ENCODE results near the gene EHMT1.
A peak's percentile ranks its signal among the peaks of the same experiment; 100 is the strongest.
"Not testable (repeated sequence)": the region's sequence is repeated elsewhere in the genome, so short reads cannot be mapped to it uniquely, and the experiment has no call there.

Gene EHMT1

GRCh38 chr9:137719194-137719593, 100.4 kb downstream of the EHMT1 start:
- TF ChIP-seq TAF1 (IDR thresholded peaks at IDR 0.05; ENCODE audit: borderline replicate concordance, low read depth, low read length): no peak
- TF ChIP-seq POLR2A (IDR thresholded peaks at IDR 0.05; ENCODE audit: low read depth, low read length): no peak
- TF ChIP-seq POLR2AphosphoS5 (IDR thresholded peaks at IDR 0.05; ENCODE audit: low read depth, low read length): no peak
- DNase-seq (ENCODE audit: insufficient read length) (no peak), FAIRE-seq (no peak)

DNA sequence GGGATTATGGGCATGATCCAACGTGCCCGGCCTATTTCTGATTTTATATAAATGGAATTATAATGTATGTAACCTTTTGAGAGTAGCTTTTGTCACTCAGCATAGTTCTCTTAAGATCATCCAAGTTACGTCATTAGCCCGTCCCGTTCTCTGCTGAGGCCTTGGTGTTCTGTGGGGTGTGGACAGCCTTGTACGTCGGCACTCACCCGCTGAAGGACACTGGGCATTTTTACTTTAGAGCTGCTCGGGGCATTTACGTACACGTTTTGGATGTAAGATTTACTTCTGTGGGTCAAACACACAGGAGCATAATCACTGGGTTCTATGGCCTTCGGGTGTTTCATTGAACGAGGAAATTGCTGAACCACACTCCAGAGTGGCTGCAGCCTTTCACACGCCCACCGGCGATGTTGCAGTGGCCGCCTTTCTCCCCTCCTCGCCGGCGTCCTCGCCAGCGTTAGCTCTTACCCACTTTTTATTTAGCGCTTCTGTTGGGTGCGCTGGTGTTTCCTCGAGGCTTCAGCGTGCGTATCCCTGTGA, 101.8 kb downstream of the EHMT1 start:
- FAIRE-seq (no peak), DNase-seq (ENCODE audit: insufficient read length) (no peak)
- no peak for TF ChIP-seq POLR2AphosphoS5 (IDR thresholded peaks at IDR 0.05; ENCODE audit: low read depth, low read length)
- TF ChIP-seq POLR2A (IDR thresholded peaks at IDR 0.05; ENCODE audit: low read depth, low read length): no peak
- TF ChIP-seq TAF1 (IDR thresholded peaks at IDR 0.05; ENCODE audit: borderline replicate concordance, low read depth, low read length): no peak

DNA sequence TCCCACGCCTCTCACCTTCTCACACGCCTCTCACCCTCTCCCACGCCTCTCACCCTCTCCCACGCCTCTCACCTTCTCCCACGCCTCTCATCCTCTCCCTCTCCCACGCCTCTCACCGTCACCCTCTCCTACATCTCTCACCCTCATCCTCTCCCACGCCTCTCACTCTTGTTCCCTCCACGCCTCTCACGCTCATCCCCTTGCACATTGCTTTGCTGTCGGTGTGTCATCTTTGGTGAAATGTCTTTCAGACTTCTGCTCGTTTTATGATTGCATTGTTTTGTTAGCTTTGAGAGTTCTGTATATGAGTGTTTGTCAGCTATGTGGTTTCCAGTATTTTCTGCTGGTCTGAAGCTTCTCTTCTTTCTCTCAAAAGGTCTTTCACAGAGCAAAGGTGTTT, 102.7 kb downstream of the EHMT1 start:
- FAIRE-seq: no peak
- TF ChIP-seq POLR2A (IDR thresholded peaks at IDR 0.05; ENCODE audit: low read depth, low read length) (no peak), TAF1 (IDR thresholded peaks at IDR 0.05; ENCODE audit: borderline replicate concordance, low read depth, low read length) (no peak), POLR2AphosphoS5 (IDR thresholded peaks at IDR 0.05; ENCODE audit: low read depth, low read length) (no peak)

DNA sequence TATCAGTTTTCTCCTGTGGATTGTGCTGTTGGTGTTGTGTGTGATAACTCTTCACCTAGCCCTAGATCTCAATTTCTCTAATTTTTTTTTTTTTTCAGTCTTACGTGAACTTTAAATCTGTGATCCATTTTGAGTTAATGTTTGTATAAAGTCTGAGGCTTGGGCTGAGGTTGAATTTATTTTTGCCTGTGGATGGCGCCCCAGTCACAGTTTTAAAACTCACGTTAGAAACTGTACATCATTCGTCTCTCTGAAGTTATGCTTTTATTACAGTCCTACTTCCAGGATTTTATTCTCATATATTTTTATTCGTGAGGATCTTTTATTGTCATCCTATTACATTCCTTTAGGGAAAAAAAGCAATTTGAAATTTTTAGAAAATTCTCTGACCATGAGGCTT, 103.1 kb downstream of the EHMT1 start:
- no peak for DNase-seq (ENCODE audit: insufficient read length)
- FAIRE-seq: no peak
- TF ChIP-seq POLR2AphosphoS5 (IDR thresholded peaks at IDR 0.05; ENCODE audit: low read depth, low read length) (no peak), POLR2A (IDR thresholded peaks at IDR 0.05; ENCODE audit: low read depth, low read length) (no peak), TAF1 (IDR thresholded peaks at IDR 0.05; ENCODE audit: borderline replicate concordance, low read depth, low read length) (no peak)

More for the DNA sequence above, 102.7 kb downstream of the EHMT1 start:
- no peak for DNase-seq (ENCODE audit: insufficient read length)

DNA sequence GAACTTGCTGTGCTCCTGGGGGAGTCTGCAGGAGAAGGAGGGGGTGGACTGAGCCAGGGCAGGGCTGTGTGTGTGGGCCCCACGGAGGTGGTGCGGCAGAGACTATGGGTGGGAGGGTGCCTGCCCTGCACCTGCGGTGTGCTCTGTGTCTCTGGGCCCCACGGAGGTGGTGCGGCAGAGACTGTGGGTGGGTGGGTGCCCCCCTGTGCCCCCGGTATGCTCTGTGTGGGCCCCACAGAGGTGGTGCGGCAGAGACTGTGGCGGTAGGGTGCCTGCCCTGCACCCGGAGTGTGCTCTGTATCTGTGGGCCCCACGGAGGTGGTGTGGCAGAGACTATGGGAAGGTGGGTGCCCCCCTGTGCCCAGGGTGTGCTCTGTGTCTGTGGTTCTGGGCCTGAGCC, 103.7 kb downstream of the EHMT1 start:
- FAIRE-seq: no peak
- DNase-seq (ENCODE audit: insufficient read length): no peak
- TF ChIP-seq TAF1 (IDR thresholded peaks at IDR 0.05; ENCODE audit: borderline replicate concordance, low read depth, low read length): no peak
- no peak for TF ChIP-seq POLR2A (IDR thresholded peaks at IDR 0.05; ENCODE audit: low read depth, low read length)
- TF ChIP-seq POLR2AphosphoS5 (IDR thresholded peaks at IDR 0.05; ENCODE audit: low read depth, low read length): no peak

GRCh38 chr9:137723356-137723755, 104.6 kb downstream of the EHMT1 start:
- not testable (repeated sequence) for DNase-seq (ENCODE audit: insufficient read length)
- FAIRE-seq: peak; percentile 21

DNA sequence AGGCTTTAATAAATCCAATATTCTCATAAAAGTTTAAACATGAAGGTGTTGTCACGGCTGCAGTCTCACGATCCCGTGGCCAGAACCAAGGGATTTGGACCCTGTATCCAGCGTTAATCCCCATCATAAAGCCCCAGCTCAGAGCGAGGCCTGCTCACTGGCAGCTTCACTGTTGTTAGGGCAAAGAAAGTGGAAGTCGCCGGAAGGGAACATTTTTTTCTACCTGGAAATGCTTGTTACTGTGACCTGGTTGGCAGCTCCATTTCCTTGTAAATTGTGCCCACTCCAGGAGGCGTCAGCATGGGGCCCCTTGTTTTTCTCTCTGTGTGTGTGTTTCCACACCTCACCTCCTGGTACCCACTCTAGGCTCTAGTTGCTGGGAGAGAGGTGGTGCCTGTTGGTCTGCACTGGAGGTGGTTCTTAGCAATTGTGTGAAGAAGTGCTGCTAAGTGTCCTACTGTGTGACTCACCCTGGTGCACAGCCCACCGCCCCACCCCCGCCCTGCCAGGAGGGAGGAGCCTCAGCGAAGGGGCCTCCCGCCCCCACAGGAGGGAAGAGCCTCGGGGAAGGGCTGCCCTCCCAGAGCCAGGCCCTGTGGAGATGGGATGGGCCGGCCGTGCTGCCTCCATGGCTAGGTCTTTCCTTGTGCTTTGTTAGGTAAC, 105.1 kb downstream of the EHMT1 start:
- DNase-seq (ENCODE audit: insufficient read length): no peak
- no peak for FAIRE-seq
- TF ChIP-seq TAF1 (IDR thresholded peaks at IDR 0.05; ENCODE audit: borderline replicate concordance, low read depth, low read length) (no peak), POLR2A (IDR thresholded peaks at IDR 0.05; ENCODE audit: low read depth, low read length) (no peak), POLR2AphosphoS5 (IDR thresholded peaks at IDR 0.05; ENCODE audit: low read depth, low read length) (no peak)

- no peak for FAIRE-seq
- TF ChIP-seq TAF1 (IDR thresholded peaks at IDR 0.05; ENCODE audit: borderline replicate concordance, low read depth, low read length) (no peak), POLR2AphosphoS5 (IDR thresholded peaks at IDR 0.05; ENCODE audit: low read depth, low read length) (no peak), POLR2A (IDR thresholded peaks at IDR 0.05; ENCODE audit: low read depth, low read length) (no peak)
- DNase-seq (ENCODE audit: insufficient read length): no peak
These were observed 106.0 kb downstream of the EHMT1 start for GRCh38 chr9:137724818-137725240.

GRCh38 chr9:137725598-137725997, 106.8 kb downstream of the EHMT1 start:
- no peak for TF ChIP-seq POLR2A (IDR thresholded peaks at IDR 0.05; ENCODE audit: low read depth, low read length)
- no peak for TF ChIP-seq POLR2AphosphoS5 (IDR thresholded peaks at IDR 0.05; ENCODE audit: low read depth, low read length)
- TF ChIP-seq TAF1 (IDR thresholded peaks at IDR 0.05; ENCODE audit: borderline replicate concordance, low read depth, low read length): no peak
- DNase-seq (ENCODE audit: insufficient read length) (no peak), FAIRE-seq (no peak)

GRCh38 chr9:137726336-137726735, 107.5 kb downstream of the EHMT1 start:
- FAIRE-seq: peak; percentile 99
- not testable (repeated sequence) for DNase-seq (ENCODE audit: insufficient read length)

DNA sequence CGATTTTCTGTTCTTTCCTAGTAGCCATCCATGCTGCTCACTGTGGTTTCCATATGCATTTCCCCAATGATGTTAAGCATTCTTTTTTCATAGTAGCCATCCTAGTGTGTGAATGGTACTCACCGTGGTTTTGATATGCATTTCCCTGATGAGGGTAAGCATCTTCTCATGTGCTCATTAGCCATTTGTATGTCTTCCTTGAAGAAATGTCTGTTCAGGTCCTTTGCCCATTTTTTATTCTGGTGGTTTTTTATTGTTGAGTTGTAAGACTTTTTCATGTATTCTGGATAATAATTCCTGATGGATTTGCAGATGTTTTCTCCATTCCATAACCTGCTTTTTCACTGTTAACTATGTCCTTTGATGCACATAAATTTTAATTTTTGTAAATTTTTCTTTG, 108.0 kb downstream of the EHMT1 start:
- DNase-seq (ENCODE audit: insufficient read length) (no peak), FAIRE-seq (no peak)
- no peak for TF ChIP-seq POLR2A (IDR thresholded peaks at IDR 0.05; ENCODE audit: low read depth, low read length)
- no peak for TF ChIP-seq TAF1 (IDR thresholded peaks at IDR 0.05; ENCODE audit: borderline replicate concordance, low read depth, low read length)
- TF ChIP-seq POLR2AphosphoS5 (IDR thresholded peaks at IDR 0.05; ENCODE audit: low read depth, low read length): no peak

DNA sequence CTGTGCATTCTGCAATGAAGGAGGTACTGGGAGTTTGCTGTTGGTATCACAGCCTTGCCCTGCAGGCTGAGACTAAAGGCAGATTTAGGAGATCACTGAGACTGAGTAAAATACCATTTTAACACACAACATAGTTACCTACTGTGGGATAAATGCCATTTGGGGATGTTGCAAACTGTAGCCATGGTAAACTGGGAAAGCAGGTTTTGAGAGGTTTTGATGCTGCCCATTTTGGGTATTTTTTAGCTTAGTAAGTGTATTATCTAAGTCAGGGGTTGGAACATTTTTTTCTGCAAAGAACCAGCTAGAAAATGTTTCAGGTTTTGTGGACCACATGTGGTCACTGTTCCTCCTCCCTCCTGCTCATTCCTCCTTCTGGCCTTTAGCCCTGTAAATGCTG, 108.9 kb downstream of the EHMT1 start:
- TF ChIP-seq TAF1 (IDR thresholded peaks at IDR 0.05; ENCODE audit: borderline replicate concordance, low read depth, low read length) (no peak), POLR2A (IDR thresholded peaks at IDR 0.05; ENCODE audit: low read depth, low read length) (no peak), POLR2AphosphoS5 (IDR thresholded peaks at IDR 0.05; ENCODE audit: low read depth, low read length) (no peak)
- no peak for DNase-seq (ENCODE audit: insufficient read length)
- FAIRE-seq: no peak
